ENCODE data around the gene MAN2C1.
"Not testable (repeated sequence)": the region's sequence is repeated elsewhere in the genome, so short reads cannot be mapped to it uniquely, and the experiment has no call there.

MAN2C1 gene

DNA sequence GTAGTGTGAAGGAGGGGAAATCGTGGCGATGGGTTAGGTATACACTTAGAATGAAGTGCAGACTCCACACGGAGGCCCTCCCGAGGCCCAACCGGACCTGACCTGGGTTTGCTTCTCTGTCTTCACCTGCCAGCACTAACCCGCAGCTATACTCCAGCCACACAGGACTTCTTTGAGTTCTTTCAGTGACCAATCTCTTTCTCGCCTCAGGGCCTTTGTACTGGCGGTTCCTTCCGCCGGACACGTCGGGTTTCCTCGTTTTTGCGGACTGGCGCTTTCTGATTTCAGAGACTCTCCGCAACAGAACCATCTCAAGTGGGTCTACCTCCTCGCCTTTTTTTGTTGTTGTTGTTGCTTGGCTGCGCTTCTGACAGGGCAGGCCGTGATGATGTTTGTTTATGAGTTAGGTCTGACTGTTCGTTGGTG is 21.6 kb downstream of the MAN2C1 start, which contains the start of gene NEIL1:
Gene NEIL1 (plus strand): TSS at position 244 of the 426 bp plus-strand sequence. CDS start 1,867 bp downstream, outside the sequence.
- no peak for DNase-seq (ENCODE audit: low read depth in 3 of 3)

- not testable (repeated sequence) for DNase-seq (ENCODE audit: low read depth in 3 of 3)
These were observed 24.5 kb downstream of the MAN2C1 start for GRCh38 chr15:75343953-75344352.

- DNase-seq (ENCODE audit: low read depth in 3 of 3): no peak
These were observed 26.2 kb downstream of the MAN2C1 start for GRCh38 chr15:75342221-75342620.

GRCh38 chr15:75339531-75340240 is 28.7 kb downstream of the MAN2C1 start:
- DNase-seq (ENCODE audit: low read depth in 3 of 3): no peak

DNA sequence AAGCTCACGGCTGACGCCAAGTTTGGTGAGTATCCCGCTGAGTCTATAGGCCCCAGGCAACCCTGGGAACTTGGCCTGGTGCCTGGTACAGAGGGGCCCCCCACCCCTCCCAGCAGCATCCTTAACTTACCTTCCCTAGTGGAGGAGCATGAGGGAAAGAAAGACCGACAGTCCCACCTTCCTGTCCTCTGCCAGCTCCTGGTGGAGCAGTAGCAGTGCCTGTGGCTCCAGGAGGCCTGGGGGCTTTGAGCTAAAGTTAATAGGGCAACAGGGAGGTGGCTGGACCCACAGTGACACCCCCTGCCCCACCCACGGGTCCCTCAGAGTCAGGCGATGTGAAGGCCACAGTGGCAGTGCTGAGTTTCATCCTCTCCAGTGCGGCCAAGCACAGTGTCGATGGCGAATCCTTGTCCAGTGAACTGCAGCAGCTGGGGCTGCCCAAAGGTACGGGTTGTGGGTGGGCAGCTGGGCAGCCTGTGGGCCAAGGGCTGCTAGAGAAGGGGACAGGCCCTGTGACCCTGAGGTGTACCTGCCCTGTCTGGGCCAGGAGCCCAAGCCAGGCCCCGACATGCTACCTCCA is 29.7 kb downstream of the MAN2C1 start:
- DNase-seq (ENCODE audit: low read depth in 3 of 3): no peak

DNA sequence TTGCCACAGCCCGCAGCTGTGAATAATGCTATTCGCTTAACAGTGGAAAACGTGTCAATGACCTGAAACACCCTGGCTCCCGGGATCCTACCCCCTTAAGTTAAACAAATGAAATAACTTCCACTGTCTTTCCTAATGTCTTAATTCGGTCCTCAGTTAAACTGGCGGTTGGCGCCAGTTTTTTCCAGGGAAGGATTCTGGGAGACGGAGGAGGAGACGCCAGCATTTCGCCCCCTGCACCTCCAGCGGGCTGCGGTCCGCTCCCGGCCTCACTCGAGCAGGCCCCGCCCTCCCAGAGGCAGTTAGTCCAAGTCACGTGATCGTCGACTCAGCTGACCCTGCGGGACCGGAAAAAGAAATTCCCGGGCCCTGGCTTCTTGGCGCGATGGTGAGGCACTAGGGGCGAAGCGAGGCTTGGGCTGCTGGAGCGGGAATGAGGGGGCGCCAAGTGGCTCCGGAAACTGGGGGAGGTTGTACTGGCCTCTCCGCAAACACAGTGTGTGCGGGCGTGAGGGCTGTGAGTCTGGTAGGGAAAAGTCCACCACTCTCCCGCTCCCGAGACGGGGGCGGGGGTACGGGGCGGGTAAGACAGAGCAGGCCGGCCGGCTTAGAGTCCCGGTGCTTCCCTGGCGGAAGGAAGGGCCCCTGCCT is 32.6 kb downstream of the MAN2C1 start, which contains the start of gene COMMD4:
Gene COMMD4 (plus strand): TSS at position 359 of the 651 bp plus-strand sequence. CDS start 27 bp downstream, at position 386.
- peak; percentile 75 to 90 (median 79) for DNase-seq (ENCODE audit: low read depth in 3 of 3)

DNA sequence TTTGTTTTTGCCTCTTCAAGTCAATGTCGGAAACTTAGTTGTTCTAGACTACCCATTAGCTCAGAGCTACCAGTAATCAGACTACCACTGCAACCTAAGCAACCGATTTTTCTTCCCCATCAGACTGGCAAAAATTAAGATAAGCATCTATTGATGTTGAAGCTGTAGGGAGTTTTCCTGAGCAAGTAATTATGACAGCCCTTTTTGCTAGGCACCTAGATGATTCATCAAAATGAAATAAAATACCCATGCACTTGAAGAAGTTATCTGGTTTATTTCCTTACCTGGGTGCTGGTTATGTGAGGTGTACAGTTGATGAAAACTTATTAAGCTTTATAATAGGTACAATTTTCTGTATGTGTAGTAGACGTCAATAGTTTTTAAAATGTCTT is 33.1 kb downstream of the MAN2C1 start:
- DNase-seq (ENCODE audit: low read depth in 3 of 3): no peak

- DNase-seq (ENCODE audit: low read depth in 3 of 3): not testable (repeated sequence)
These were observed 34.6 kb downstream of the MAN2C1 start for GRCh38 chr15:75333654-75334419.

GRCh38 chr15:75332093-75332492 is 36.3 kb downstream of the MAN2C1 start:
- not testable (repeated sequence) for DNase-seq (ENCODE audit: low read depth in 3 of 3)

DNA sequence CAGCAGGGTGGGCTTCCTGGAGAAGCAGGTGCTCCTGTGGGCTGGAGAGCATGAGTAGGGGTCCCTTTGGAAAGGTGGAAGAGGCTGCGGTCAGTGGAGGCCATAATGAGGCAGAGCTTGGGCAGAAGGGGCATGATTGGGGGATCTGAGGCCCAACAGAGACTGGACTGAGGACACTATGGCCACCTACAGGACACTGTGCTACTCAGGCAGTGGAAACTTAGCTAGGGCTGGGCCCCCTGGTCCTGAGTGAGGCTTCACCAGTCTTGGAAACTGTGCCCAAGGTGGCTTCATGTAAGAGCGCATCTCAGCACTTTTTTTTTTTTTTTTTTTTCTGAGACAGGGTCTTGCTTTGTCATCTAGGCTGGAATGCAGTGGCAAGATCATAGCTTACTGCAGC is 38.8 kb downstream of the MAN2C1 start:
- no peak for DNase-seq (ENCODE audit: low read depth in 3 of 3)

GRCh38 chr15:75328493-75329314 is 39.7 kb downstream of the MAN2C1 start:
- DNase-seq (ENCODE audit: low read depth in 3 of 3): no peak

DNA sequence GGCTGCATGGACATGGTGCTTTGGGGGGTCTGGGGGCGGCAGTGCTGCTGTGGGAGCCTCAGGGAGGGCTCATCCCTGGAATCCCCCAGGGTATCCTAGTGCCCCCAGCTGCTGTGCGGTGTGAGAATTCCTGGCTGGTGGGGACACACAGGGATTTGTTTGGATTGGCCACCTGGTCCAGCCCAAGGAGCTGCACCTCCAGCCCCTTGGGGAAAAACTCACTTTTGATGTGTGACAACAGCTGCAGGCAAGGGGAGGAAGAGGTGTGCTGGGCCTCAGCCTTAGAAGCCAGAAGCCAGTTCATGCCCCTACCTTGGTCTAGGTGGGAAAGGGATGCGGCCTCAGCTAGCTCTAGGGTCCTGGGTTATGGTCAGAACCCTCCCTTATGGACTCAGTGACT is 40.9 kb downstream of the MAN2C1 start:
- DNase-seq (ENCODE audit: low read depth in 3 of 3): no peak

DNA sequence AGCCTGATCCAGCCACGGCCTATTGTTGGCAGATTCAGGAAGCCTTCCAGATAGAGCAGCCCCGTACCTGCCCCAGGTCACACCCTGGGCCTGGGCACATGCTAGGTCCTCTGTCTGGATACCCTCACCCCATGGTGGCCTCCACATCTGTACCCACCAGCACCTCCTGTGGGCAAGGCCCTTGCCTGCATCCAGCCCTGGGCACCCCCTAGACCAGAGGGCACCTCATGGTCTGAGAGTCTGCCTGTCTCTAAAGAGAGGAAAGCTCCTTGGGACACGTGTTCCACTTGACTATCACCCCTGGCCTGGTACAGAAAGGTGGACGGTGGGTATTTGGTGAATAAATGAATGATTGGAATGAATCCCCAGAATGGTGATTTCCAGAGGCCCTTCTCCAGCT is 41.4 kb downstream of the MAN2C1 start:
- DNase-seq (ENCODE audit: low read depth in 3 of 3): no peak

- no peak for DNase-seq (ENCODE audit: low read depth in 3 of 3)
These were observed 42.5 kb downstream of the MAN2C1 start for GRCh38 chr15:75325922-75326321.

DNA sequence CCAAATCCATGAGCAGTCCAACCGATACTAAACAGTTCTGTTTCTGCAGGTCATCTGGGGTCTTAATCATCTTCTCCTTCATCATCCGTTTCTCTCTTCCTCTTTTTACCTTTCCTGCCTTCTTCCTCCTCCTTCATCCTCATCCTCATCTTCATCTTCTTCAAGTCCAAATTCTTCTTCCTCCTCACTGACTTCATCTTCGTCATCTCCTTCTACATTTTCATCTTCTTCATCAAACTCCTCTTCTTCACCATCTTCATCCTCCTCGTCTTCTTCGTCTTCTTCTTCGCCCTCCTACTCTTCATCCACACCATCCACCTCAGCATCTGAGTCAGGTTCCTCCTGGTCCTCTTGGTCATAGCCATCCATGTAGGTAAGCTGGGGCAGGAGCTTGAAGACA is 46.7 kb downstream of the MAN2C1 start:
- DNase-seq (ENCODE audit: low read depth in 3 of 3): no peak

DNA sequence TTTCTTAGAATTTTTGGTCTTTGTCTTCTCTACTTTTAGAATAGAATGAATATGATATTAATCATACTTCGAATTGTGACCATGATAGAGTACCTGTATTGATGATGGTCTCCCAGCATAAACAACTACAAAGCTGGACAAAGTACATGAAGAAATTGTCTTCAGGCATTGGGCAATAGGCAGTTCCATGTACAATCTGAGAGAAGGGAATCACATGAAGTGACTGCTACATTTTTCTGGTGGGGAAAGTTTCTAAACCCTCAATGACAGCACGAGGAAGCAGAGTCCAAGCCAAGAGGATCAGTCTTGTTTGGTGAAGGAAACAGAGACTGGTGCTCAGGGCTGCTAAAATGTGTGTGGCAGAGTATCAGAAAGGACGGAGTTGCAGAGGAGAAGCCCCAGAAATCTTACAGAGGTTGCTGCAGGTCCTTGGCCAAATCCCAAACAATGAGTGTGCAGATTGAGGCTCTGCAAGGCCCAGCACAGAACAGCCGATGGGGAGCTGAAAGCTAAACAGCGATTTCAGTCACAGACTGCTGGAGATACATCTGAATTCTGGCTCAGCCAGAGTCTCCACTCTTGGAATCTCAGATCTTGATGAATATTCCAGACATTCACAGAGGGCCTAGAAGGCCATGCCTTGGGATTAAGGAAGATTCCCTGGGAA is 49.0 kb downstream of the MAN2C1 start:
- not testable (repeated sequence) for DNase-seq (ENCODE audit: low read depth in 3 of 3)

DNA sequence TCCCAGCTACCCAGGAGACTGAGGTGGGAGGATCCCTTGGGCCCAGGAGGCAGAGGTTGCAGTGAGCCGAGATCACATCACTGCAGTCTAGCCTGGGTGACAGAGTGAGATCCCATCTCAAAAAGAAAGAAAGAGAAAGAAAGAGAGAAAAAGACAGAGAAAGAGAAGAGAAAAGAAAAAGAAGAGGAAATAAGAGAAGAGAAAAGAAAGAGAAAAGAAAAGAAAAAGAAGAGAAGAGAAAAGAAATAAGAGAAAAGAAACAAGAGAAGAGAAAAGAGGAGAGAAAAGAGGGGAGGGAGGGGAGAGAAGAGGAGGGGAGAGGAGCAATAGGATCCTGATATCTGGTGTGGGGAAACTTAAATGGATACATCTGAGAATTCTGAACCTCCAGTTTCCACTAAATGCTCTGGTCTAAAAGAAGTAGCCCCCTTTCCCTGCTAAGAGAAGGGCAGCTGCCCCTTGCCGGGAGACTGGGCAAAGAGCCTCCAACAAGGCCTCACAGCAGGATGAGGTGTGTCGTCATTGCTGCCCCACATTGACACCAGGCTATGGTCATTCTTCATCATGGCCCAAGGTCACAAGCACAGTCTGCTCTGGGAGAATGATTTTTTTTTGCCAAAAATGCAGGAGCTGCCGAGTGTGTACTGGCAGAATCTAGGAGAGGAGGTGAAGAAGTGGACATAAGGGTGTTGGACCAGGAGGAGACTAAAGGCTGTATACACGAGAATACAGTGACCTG is 53.7 kb downstream of the MAN2C1 start:
- no peak for DNase-seq (ENCODE audit: low read depth in 3 of 3)

DNA sequence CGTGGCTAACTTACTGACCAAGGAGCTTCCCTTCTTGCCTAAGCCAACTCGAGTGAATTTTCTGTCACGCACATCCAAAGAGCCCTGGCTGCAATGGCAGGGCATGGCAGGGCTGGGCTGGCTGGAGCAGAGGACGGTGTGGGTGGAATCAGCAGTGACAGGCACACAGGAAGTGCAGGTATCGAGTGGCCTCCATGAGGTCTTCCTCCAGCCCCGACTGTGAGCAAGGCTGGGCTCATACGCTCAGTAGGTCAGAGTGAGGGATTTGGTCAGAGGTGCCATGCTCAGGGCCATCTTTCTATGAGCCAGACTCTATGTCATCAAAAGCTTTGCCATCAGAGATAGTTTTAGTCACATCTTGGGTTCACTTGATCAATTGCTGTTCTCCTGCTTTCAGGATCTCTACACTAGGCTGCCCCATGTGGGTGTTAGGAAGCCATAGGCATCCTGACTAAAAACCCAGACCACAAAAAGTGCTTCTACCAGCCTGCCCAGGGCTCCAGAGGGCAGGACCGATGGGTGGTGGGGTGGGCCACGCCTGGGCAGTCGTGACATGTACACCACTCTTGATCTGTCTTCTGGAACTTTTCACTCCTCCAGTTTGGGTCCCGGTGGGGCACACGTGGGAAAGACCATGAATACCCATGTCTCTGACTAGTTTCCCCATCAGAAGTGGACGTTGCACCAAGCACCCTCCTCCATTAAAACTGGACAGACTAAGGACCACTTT is 55.1 kb downstream of the MAN2C1 start:
- DNase-seq (ENCODE audit: low read depth in 3 of 3): no peak

GRCh38 chr15:75312548-75312947 is 55.9 kb downstream of the MAN2C1 start:
- not testable (repeated sequence) for DNase-seq (ENCODE audit: low read depth in 3 of 3)
